ENCODE results near the gene CSMD2. TPM values are rescaled to one million over a fixed set of nuclear protein-coding genes. Genes with fewer than 3 reads are reported as not detected.

Gene CSMD2
- total RNA-seq, 1 donor from 2014 or later, result 0.27 TPM

GRCh38 chr1:33503506-33503905, 661.5 kb downstream of the CSMD2 start:
- no peak overlapping the region for H3K27ac Mint-ChIP-seq (ENCODE audit: unreplicated experiment)
- no peaks in the 10 kb centered on the region for H3K27me3 Mint-ChIP-seq (ENCODE audit: unreplicated experiment)
- peaks cover 7% of the 10 kb centered on the region for H3K9me3 Mint-ChIP-seq (ENCODE audit: unreplicated experiment)
- peaks cover 23% of the 10 kb centered on the region for H3K36me3 Mint-ChIP-seq (ENCODE audit: unreplicated experiment)
- no peak for DNase-seq
- H3K4me1 Mint-ChIP-seq (ENCODE audit: low read depth, unreplicated experiment), result no peaks in the 10 kb centered on the region
- no peak overlapping the region for H3K4me3 Mint-ChIP-seq (ENCODE audit: unreplicated experiment)
- TF ChIP-seq CTCF (IDR thresholded peaks at IDR 0.05; ENCODE audit: partially characterized antibody, unreplicated experiment), result no peak

- Mint-ChIP-seq H3K36me3 (ENCODE audit: unreplicated experiment) (peaks cover 23% of the 10 kb centered on the region), H3K9me3 (ENCODE audit: unreplicated experiment) (peaks cover 11% of the 10 kb centered on the region), H3K27me3 (ENCODE audit: unreplicated experiment) (no peaks in the 10 kb centered on the region), H3K4me1 (ENCODE audit: low read depth, unreplicated experiment) (no peaks in the 10 kb centered on the region), H3K27ac (ENCODE audit: unreplicated experiment) (no peak overlapping the region), H3K4me3 (ENCODE audit: unreplicated experiment) (no peak overlapping the region)
- no peak for DNase-seq
- no peak for TF ChIP-seq CTCF (IDR thresholded peaks at IDR 0.05; ENCODE audit: partially characterized antibody, unreplicated experiment)
Observed at GRCh38 chr1:33502726-33503125, 662.3 kb downstream of the CSMD2 start.

GRCh38 chr1:33501774-33502173, 663.3 kb downstream of the CSMD2 start:
- Mint-ChIP-seq H3K4me1 (ENCODE audit: low read depth, unreplicated experiment) (no peaks in the 10 kb centered on the region), H3K36me3 (ENCODE audit: unreplicated experiment) (peaks cover 32% of the 10 kb centered on the region), H3K9me3 (ENCODE audit: unreplicated experiment) (peaks cover 14% of the 10 kb centered on the region), H3K4me3 (ENCODE audit: unreplicated experiment) (no peak overlapping the region), H3K27me3 (ENCODE audit: unreplicated experiment) (peaks cover 2% of the 10 kb centered on the region), H3K27ac (ENCODE audit: unreplicated experiment) (no peak overlapping the region)
- DNase-seq, result no peak
- no peak for TF ChIP-seq CTCF (IDR thresholded peaks at IDR 0.05; ENCODE audit: partially characterized antibody, unreplicated experiment)

GRCh38 chr1:33501309-33501708, 663.7 kb downstream of the CSMD2 start:
- H3K4me1 Mint-ChIP-seq (ENCODE audit: low read depth, unreplicated experiment), result no peaks in the 10 kb centered on the region
- peaks cover 2% of the 10 kb centered on the region for H3K27me3 Mint-ChIP-seq (ENCODE audit: unreplicated experiment)
- no peak overlapping the region for H3K4me3 Mint-ChIP-seq (ENCODE audit: unreplicated experiment)
- DNase-seq, result no peak
- H3K9me3 Mint-ChIP-seq (ENCODE audit: unreplicated experiment), result peaks cover 14% of the 10 kb centered on the region
- peaks cover 34% of the 10 kb centered on the region for H3K36me3 Mint-ChIP-seq (ENCODE audit: unreplicated experiment)
- no peak for TF ChIP-seq CTCF (IDR thresholded peaks at IDR 0.05; ENCODE audit: partially characterized antibody, unreplicated experiment)
- H3K27ac Mint-ChIP-seq (ENCODE audit: unreplicated experiment), result no peak overlapping the region

- Mint-ChIP-seq H3K4me3 (ENCODE audit: unreplicated experiment) (no peak overlapping the region), H3K9me3 (ENCODE audit: unreplicated experiment) (peaks cover 16% of the 10 kb centered on the region), H3K4me1 (ENCODE audit: low read depth, unreplicated experiment) (no peaks in the 10 kb centered on the region), H3K27ac (ENCODE audit: unreplicated experiment) (no peak overlapping the region), H3K27me3 (ENCODE audit: unreplicated experiment) (peaks cover 2% of the 10 kb centered on the region), H3K36me3 (ENCODE audit: unreplicated experiment) (peaks cover 42% of the 10 kb centered on the region)
- no peak for DNase-seq
- peak; percentile 34 for TF ChIP-seq CTCF (IDR thresholded peaks at IDR 0.05; ENCODE audit: partially characterized antibody, unreplicated experiment)
Observed at GRCh38 chr1:33500547-33500946, 664.5 kb downstream of the CSMD2 start.

Measured in glutamatergic neuron (in vitro differentiated cells).